Cardiac fibroblast (primary cell): ENCODE results near the gene TMEM260.
"Not testable (repeated sequence)": the region's sequence is repeated elsewhere in the genome, so short reads cannot be mapped to it uniquely, and the experiment has no call there.

Source experiments
- DNase-seq, 2 donors: peaks; one replicate each; pipeline versions ENCODE4 v3.0.0 to v3.0.0-alpha.2; 2010; ENCODE audit warnings: low read depth in 2 of 2
- H3K4me3 ChIP-seq, 2 donors: replicated peaks in 1 of 2; 1 replicate in 1 of 2; 2 replicates in 1 of 2; pipeline ENCODE4 v1.5.1; 2011; ENCODE audit warnings: low read depth in 2 of 2, low read length in 2 of 2, mild to moderate bottlenecking in 2 of 2, moderate library complexity in 1 of 2
- CTCF ChIP-seq: IDR thresholded peaks from one replicate; pipeline ENCODE4 v1.5.1; 2011; ENCODE audit warnings: low read depth, mild to moderate bottlenecking, low read length, inconsistent platforms

TMEM260 gene

DNA sequence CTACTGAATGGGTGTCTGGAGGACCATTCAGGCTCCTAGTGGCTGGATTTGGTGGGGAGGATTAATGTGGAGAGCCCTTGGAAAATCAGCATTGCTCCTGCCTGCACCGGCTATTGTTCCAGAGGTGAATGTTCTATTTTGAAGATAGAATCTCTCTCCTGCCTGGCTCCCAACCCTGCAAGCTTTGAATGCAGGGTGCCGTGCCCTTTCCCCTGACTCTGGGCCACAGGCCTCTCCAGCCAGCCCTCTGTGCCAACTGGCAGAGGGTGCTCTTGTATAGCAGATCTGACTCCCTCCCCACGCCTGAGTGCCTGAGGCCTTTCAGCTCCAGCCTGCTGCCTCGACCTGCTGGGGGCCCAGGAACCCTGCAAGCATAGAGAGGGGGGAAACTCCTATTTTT is 106.8 kb downstream of the TMEM260 start:
- DNase-seq: no peak
- no peak for TF ChIP-seq CTCF
- no peak overlapping the region for H3K4me3 ChIP-seq

- H3K4me3 ChIP-seq: no peak overlapping the region
- no peak for DNase-seq
- TF ChIP-seq CTCF: no peak
Observed at GRCh38 chr14:56687123-56687522, 107.5 kb downstream of the TMEM260 start.

GRCh38 chr14:56694609-56695008 is 115.0 kb downstream of the TMEM260 start:
- no peak overlapping the region for H3K4me3 ChIP-seq
- no peak for DNase-seq
- TF ChIP-seq CTCF: no peak

DNA sequence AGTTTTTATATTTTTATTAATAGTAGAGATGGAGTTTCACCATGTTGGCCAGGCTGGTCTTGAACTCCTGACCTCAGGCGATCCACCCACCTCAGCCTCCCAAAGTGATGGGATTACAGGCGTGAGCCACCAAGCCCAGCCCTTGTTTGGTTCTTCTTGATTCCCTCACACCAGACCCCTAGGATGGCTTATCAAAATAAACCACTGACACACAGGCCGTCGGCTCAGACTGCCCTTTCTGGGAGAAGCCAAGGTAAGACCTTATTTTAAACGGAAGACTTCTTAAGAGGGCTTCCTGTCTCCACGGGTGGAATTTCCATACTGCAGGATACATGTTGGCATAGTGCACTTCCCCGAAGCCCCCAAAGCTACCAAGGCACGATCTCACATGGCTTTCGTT is 115.6 kb downstream of the TMEM260 start:
- H3K4me3 ChIP-seq, DNase-seq: not testable (repeated sequence)
